HFFc6 (cell line): ENCODE data around the gene KRT34. TPM values are rescaled to one million over a fixed set of nuclear protein-coding genes. Genes with fewer than 3 reads are reported as not detected.

ENCODE experiments used
- DNase-seq: peaks from one replicate; pipeline ENCODE4 v3.0.0-alpha.2; 2018
- H3K27ac Mint-ChIP-seq: 2 replicates; pipeline ENCODE4 v1.8.0; 2020; ENCODE audit warnings: mild to moderate bottlenecking, mixed read lengths
- H3K27me3 Mint-ChIP-seq: 2 replicates; pipeline ENCODE4 v1.8.0; 2021; ENCODE audit warnings: mild to moderate bottlenecking, moderate library complexity, mixed read lengths; ENCODE audit not compliant: insufficient read depth
- H3K36me3 Mint-ChIP-seq: 2 replicates; pipeline ENCODE4 v1.8.0; 2021; ENCODE audit warnings: low read depth, mixed read lengths
- H3K4me1 Mint-ChIP-seq: 2 replicates; pipeline ENCODE4 v1.8.0; 2020; ENCODE audit warnings: low read depth, mixed read lengths
- H3K4me3 Mint-ChIP-seq: 2 replicates; pipeline ENCODE4 v1.8.0; 2020; ENCODE audit warnings: mild to moderate bottlenecking, moderate library complexity, mixed read lengths
- H3K9me3 Mint-ChIP-seq: 2 replicates; pipeline ENCODE4 v1.8.0; 2020; ENCODE audit warnings: mild to moderate bottlenecking, mixed read lengths
- total RNA-seq, 6 experiments: library from RNA; stranded (reverse); fragmentation: NEBNext Ultra II Directional; extraction: Animal tissue kit (Norgen Biotek cat#: 25700); gene quantifications; 2 replicates in 1 of 6; 3 replicates in 5 of 6; pipeline ENCODE4 v1.2.3, GENCODE V29; 2021
- TF ChIP-seq, protein P1 (sequence below): fragments of 200-600 bp; sonication (generic); IDR thresholded peaks from 2 replicates; pipeline ENCODE4 v1.5.0; 2021; ENCODE audit warnings: antibody characterized with exemption, mild to moderate bottlenecking

The KRT34 gene
- total RNA-seq, 6 experiments from 2014 or later, result 58.8 to 247 (median 71.3) TPM

DNA sequence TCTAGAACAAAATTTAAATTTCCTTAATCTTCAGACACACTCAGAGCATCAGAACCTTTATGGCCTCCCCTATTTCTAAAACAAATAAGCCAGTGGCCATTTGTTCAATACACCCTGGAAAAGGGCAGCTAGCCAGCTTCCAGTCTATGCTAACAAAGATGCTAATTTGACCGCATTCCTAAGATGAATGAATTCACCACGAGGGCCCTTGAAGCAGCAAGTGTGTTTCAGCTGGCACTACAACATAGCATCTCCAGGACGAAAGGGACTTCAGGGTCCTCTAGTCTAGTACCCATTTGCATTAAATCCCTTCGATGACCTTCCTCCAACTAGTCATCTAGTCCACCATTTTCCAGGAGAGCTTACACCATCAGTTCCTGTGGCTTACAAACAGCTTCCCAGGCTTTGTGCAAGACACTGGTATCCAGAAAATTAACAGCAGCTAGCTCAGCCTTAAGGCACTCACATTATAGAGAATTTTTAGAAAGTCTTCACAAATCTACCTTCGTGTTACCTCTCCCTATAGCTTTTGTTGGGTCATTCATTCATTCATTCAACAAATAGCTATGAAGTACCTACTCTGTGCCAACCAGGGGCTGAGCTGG lies 31.3 kb upstream of the KRT34 start:
- H3K27me3 Mint-ChIP-seq, result no peaks in the 10 kb centered on the region
- H3K4me3 Mint-ChIP-seq, result no peak overlapping the region
- H3K9me3 Mint-ChIP-seq, result no peaks in the 10 kb centered on the region
- TF ChIP-seq, protein P1, sequence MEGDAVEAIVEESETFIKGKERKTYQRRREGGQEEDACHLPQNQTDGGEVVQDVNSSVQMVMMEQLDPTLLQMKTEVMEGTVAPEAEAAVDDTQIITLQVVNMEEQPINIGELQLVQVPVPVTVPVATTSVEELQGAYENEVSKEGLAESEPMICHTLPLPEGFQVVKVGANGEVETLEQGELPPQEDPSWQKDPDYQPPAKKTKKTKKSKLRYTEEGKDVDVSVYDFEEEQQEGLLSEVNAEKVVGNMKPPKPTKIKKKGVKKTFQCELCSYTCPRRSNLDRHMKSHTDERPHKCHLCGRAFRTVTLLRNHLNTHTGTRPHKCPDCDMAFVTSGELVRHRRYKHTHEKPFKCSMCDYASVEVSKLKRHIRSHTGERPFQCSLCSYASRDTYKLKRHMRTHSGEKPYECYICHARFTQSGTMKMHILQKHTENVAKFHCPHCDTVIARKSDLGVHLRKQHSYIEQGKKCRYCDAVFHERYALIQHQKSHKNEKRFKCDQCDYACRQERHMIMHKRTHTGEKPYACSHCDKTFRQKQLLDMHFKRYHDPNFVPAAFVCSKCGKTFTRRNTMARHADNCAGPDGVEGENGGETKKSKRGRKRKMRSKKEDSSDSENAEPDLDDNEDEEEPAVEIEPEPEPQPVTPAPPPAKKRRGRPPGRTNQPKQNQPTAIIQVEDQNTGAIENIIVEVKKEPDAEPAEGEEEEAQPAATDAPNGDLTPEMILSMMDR, result no peak
- peak overlapping the region; percentile 40; the same call in 1 of the 2 replicates for H3K27ac Mint-ChIP-seq
- no peaks in the 10 kb centered on the region; the same call in 1 of the 2 replicates for H3K36me3 Mint-ChIP-seq
- no peak for DNase-seq
- peaks cover 68% of the 10 kb centered on the region for H3K4me1 Mint-ChIP-seq

DNA sequence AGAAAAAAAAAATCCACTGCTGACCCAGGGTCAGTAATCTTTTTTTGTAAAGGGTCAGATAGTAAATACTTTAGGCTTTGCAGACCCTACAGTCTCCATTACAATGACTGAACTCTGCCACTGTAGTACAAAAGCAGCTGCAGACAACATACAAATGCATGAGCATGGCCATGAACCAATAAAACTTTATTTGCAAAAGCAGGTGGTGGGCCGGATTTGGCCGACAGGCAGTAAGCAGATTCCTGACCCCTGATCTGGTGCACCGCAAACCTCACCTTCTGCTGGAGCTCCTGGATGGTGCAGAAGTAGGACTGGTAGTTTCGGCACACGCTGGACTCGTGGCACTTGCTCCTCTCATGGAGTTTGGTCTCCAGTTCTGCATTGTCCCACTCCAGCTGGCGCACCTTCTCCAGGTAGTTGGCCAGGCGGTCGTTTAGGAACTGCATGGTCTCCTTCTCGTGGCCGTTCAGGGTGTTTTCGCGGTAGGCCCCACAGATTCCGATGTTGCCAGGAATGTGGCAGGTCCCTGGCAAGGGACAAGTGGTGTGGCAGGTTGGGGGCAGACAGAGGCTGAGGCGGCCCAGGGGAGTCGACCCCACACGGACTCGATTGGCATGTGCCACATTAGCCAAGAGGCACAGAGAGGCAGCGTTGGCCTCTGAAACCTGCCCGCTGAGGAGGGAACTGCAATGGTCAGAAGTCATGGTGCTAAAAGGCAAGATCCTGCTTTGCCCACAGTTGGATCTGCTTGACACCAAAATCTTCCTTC lies 29.1 kb upstream of the KRT34 start:
- H3K4me1 Mint-ChIP-seq, result peaks cover 50% of the 10 kb centered on the region
- H3K4me3 Mint-ChIP-seq, result no peak overlapping the region

DNA sequence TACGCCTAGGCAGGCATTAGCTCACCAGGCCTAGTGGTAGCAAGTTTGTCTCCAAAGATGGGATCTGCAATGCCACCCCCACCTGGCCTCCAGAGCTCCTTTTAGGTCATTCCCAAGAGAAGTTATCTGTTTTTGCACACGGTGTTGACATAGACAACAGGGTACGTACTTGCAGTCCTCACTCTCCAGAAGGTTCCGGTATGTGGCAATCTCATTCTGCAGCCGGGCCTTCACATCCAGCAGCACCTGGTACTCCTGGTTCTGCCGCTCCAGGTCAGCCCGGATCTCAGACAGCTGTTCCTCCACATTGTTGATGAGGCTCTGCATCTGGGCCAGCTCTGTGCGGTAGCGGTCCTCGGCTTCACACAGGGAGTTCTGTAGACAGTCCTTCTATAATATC lies 25.1 kb upstream of the KRT34 start:
- Mint-ChIP-seq H3K4me3 (no peak overlapping the region), H3K27me3 (no peaks in the 10 kb centered on the region; the same call in 1 of the 2 replicates), H3K27ac (no peak overlapping the region), H3K9me3 (no peaks in the 10 kb centered on the region), H3K36me3 (no peaks in the 10 kb centered on the region), H3K4me1 (peaks cover 50% of the 10 kb centered on the region)
- no peak for DNase-seq
- TF ChIP-seq, protein P1, result no peak

More for the DNA sequence above, 29.1 kb upstream of the KRT34 start:
- Mint-ChIP-seq H3K36me3 (no peaks in the 10 kb centered on the region; the same call in 1 of the 2 replicates), H3K27me3 (no peaks in the 10 kb centered on the region; the same call in 1 of the 2 replicates), H3K9me3 (no peaks in the 10 kb centered on the region), H3K27ac (no peak overlapping the region)
- DNase-seq, result no peak
- TF ChIP-seq, protein P1, result no peak

DNA sequence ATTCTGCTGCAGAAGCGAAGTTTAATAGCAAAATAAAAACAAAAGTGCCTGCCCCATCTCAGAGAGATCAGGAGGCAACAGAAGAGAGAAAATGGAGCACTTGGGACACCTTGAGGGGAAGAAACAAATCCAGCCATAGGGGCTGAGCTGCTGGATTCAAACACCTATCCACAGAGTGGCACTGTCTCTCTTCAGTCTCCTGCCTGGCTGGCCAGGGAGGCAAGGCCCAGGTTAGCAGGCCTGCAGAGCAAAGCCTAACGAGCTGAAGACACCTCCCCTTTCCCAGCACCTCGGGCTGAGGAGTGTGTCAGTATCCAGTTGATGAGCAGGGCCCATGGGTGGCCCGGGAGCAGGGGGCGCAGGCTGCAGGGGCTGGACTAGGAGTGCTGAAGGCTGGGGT lies 24.1 kb upstream of the KRT34 start:
- no peak overlapping the region for H3K27ac Mint-ChIP-seq
- peaks cover 51% of the 10 kb centered on the region for H3K4me1 Mint-ChIP-seq
- TF ChIP-seq, protein P1, result no peak; the same call in 1 of the 2 replicates
- peak; percentile 17 for DNase-seq
- no peaks in the 10 kb centered on the region for H3K9me3 Mint-ChIP-seq
- no peaks in the 10 kb centered on the region; the same call in 1 of the 2 replicates for H3K27me3 Mint-ChIP-seq
- no peak overlapping the region for H3K4me3 Mint-ChIP-seq
- no peaks in the 10 kb centered on the region for H3K36me3 Mint-ChIP-seq

DNA sequence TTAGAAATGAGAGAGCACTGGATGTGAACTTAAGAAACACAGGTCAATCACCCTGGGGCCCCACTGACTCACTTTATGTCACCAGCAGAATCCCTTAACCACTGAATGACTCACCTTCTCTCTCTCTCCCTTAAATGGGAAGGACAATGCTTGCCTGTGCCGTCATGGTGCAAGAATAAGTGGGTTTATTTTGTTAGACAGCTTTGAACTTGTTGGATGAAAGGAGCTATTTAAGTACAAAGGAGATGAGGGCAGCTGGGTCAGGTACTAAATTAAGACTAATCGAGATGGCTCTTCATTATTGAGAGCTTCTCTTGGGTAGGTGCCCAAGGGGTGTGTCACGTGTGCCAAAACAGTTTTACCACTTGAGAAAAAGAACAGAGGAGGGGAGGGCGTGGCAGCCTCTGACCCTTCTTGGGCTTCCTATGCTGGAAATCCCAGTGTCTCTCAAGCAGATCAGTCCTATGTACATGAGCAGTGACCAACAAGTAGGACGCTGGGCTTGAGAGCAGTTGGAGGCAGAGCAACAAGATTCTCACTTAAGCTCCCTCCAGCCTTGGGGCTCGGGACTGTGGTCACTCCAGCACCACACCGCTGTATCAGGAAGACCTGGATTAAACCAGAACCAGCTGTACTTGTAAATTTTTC lies 22.0 kb upstream of the KRT34 start:
- DNase-seq, result peak; percentile 97
- H3K4me3 Mint-ChIP-seq, result peak overlapping the region; percentile 56
- TF ChIP-seq, protein P1, result no peak
- H3K27me3 Mint-ChIP-seq, result peaks cover 3% of the 10 kb centered on the region; the same call in 1 of the 2 replicates
- H3K9me3 Mint-ChIP-seq, result no peaks in the 10 kb centered on the region
- no peaks in the 10 kb centered on the region for H3K36me3 Mint-ChIP-seq
- H3K27ac Mint-ChIP-seq, result peak overlapping the region; percentile 95
- peaks cover 71% of the 10 kb centered on the region for H3K4me1 Mint-ChIP-seq
